ENCODE measurements around the gene PML. TPM values are rescaled to one million over a fixed set of nuclear protein-coding genes. Genes with fewer than 3 reads are reported as not detected.
A peak's percentile ranks its signal among the peaks of the same experiment; 100 is the strongest.

Gene PML, protein sequence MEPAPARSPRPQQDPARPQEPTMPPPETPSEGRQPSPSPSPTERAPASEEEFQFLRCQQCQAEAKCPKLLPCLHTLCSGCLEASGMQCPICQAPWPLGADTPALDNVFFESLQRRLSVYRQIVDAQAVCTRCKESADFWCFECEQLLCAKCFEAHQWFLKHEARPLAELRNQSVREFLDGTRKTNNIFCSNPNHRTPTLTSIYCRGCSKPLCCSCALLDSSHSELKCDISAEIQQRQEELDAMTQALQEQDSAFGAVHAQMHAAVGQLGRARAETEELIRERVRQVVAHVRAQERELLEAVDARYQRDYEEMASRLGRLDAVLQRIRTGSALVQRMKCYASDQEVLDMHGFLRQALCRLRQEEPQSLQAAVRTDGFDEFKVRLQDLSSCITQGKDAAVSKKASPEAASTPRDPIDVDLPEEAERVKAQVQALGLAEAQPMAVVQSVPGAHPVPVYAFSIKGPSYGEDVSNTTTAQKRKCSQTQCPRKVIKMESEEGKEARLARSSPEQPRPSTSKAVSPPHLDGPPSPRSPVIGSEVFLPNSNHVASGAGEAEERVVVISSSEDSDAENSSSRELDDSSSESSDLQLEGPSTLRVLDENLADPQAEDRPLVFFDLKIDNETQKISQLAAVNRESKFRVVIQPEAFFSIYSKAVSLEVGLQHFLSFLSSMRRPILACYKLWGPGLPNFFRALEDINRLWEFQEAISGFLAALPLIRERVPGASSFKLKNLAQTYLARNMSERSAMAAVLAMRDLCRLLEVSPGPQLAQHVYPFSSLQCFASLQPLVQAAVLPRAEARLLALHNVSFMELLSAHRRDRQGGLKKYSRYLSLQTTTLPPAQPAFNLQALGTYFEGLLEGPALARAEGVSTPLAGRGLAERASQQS
- total RNA-seq = 10 to 100 TPM; 26.5 to 28.9 TPM
- 25.5 TPM for polyA plus RNA-seq (2013, experiment 1 of 2)
- polyA plus RNA-seq (2013, experiment 2 of 2) = 23.7 TPM
- long read RNA-seq, experiment 1, partial matches to known transcripts = 4 of 9 reads
- long read RNA-seq, experiment 1, other reads (novel, unspliced or antisense) = 4 of 9 reads
- long read RNA-seq, experiment 2, full-length matches to known transcripts = 22 of 43 reads
- long read RNA-seq, experiment 2, partial matches to known transcripts = 7 of 43 reads
- long read RNA-seq, experiment 2, other reads (novel, unspliced or antisense) = 14 of 43 reads
- long read RNA-seq, experiment 3, partial matches to known transcripts = 1 of 17 reads
- long read RNA-seq, experiment 3, other reads (novel, unspliced or antisense) = 7 of 17 reads
- long read RNA-seq, experiment 4 = 0 reads

DNA sequence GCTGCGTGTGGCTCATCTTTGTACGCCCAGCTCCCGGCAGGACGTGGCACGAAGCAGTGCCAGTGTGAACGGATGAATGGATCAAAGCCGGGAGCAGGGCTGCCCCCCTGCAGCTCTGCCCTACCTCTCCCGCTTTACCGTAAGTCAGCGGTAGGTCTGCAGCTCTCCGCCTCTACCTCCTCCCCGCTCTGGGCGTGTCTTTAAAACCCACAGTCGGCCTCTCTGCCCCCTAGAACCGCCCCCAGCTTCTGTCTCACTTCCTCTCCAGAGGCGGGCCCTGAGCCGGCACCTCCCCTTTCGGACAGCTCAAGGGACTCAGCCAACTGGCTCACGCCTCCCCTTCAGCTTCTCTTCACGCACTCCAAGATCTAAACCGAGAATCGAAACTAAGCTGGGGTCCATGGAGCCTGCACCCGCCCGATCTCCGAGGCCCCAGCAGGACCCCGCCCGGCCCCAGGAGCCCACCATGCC lies at the start of gene PML:
Gene PML (plus strand): TSS at position 304 of the 471 bp plus-strand sequence. CDS start 97 bp downstream, at position 401.
- Histone ChIP-seq H3K9me3 (ENCODE audit: control insufficient read depth, low read length) (no peaks in the 10 kb centered on the region), H3K9ac (ENCODE audit: extremely low read depth, low read length, poor library complexity, severe bottlenecking) (peak within 1 kb of the TSS; percentile 58), H3K36me3 (ENCODE audit: control insufficient read depth, insufficient read depth, low read length) (peaks cover 12% of the 10 kb centered on the region), H3K27ac (ENCODE audit: low read depth, low read length) (peak within 1 kb of the TSS; percentile 41), H3K4me1 (ENCODE audit: control insufficient read depth, insufficient read depth, low read length) (no peaks in the 10 kb centered on the region), H3K4me3 (ENCODE audit: low read length) (peak within 1 kb of the TSS; percentile 95), H3K27me3 (ENCODE audit: control insufficient read depth, insufficient read depth, low read length, poor library complexity, severe bottlenecking) (no peaks in the 10 kb centered on the region)
- Mint-ChIP-seq H3K36me3 (ENCODE audit: low read depth) (peaks cover 12% of the 10 kb centered on the region), H3K27ac (peak within 1 kb of the TSS; percentile 91), H3K4me1 (peaks cover 9% of the 10 kb centered on the region), H3K9me3 (no peaks in the 10 kb centered on the region), H3K27me3 (ENCODE audit: insufficient read depth) (peaks cover 7% of the 10 kb centered on the region), H3K4me3 (peak within 1 kb of the TSS; percentile 87)
- TF ChIP-seq, protein P1, sequence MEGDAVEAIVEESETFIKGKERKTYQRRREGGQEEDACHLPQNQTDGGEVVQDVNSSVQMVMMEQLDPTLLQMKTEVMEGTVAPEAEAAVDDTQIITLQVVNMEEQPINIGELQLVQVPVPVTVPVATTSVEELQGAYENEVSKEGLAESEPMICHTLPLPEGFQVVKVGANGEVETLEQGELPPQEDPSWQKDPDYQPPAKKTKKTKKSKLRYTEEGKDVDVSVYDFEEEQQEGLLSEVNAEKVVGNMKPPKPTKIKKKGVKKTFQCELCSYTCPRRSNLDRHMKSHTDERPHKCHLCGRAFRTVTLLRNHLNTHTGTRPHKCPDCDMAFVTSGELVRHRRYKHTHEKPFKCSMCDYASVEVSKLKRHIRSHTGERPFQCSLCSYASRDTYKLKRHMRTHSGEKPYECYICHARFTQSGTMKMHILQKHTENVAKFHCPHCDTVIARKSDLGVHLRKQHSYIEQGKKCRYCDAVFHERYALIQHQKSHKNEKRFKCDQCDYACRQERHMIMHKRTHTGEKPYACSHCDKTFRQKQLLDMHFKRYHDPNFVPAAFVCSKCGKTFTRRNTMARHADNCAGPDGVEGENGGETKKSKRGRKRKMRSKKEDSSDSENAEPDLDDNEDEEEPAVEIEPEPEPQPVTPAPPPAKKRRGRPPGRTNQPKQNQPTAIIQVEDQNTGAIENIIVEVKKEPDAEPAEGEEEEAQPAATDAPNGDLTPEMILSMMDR (conservative IDR thresholded peaks at IDR 0.05) = no peak
- DNase-seq = peak; percentile 98
- 0% methylated on average over 10 to 27 of the region's 27 CpGs for WGBS, 2 experiments (ENCODE audit: insufficient coverage in 1 of 2, insufficient read length in 1 of 2)

DNA sequence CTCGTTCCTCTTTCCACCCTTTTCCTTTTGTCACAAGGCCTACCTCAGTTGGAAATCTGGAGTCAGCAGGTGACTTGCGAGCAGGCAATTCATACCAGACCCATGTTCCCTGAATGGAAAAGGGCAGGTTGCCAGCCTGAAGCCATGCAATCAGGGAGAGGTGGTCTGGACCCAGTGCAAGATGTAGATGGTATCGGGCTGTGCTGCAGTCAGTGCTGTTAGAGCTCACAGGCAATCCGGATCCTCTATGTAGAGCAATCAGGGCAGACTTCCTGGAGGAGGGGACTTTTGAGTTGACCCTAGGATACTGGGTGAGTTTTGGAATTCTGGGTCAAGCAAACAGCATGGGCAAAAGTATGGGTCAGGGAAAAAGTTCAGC lies 49.4 kb upstream of the PML start:
- no peak for DNase-seq
- Mint-ChIP-seq H3K4me1 (peaks cover 15% of the 10 kb centered on the region), H3K4me3 (no peak overlapping the region), H3K27ac (no peak overlapping the region), H3K36me3 (ENCODE audit: low read depth) (no peaks in the 10 kb centered on the region), H3K9me3 (no peaks in the 10 kb centered on the region), H3K27me3 (ENCODE audit: insufficient read depth) (peaks cover 6% of the 10 kb centered on the region)
- WGBS, 2 experiments (ENCODE audit: insufficient coverage in 1 of 2, insufficient read length in 1 of 2) = 75 to 97% methylated on average over 3 to 4 of the region's 4 CpGs
- no peaks in the 10 kb centered on the region for H3K9me3 ChIP-seq (ENCODE audit: control insufficient read depth, low read length)
- no peak overlapping the region for H3K4me3 ChIP-seq (ENCODE audit: low read length)
- H3K27ac ChIP-seq (ENCODE audit: low read depth, low read length) = peak overlapping the region; percentile 97
- no peaks in the 10 kb centered on the region for H3K27me3 ChIP-seq (ENCODE audit: control insufficient read depth, insufficient read depth, low read length, poor library complexity, severe bottlenecking)
- TF ChIP-seq, protein P1 (conservative IDR thresholded peaks at IDR 0.05) = no peak
- H3K36me3 ChIP-seq (ENCODE audit: control insufficient read depth, insufficient read depth, low read length) = no peaks in the 10 kb centered on the region
- H3K4me1 ChIP-seq (ENCODE audit: control insufficient read depth, insufficient read depth, low read length) = peaks cover 8% of the 10 kb centered on the region
- no peak overlapping the region for H3K9ac ChIP-seq (ENCODE audit: extremely low read depth, low read length, poor library complexity, severe bottlenecking)
